ENCODE data around the gene STRAP.

Gene STRAP

DNA sequence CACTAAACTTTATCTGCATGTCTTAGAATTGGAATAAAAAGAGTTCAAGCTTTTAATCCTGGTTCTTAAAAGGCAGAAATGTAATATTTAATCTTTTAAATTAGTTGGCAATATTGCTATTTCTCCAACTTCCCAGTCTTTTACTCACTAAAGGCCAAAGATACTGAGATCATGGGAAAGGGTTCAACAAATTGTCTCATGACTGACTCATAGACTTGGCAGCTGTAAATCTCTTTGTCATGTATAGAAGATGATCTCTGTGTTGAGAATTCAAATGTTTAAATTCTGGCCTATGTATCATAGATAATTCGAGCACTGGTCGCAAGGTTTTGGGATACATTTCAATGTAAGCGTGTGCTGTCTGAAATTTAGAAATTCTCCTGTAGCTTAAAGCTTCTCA, 40.1 kb upstream of the STRAP start:
- no peak overlapping the region for H3K27ac ChIP-seq (ENCODE audit: extremely low read depth, low read depth, low read length)
- H3K9me3 ChIP-seq (ENCODE audit: control insufficient read depth, insufficient read depth, low read depth, low read length), result no peaks in the 10 kb centered on the region
- no peaks in the 10 kb centered on the region for H3K36me3 ChIP-seq (ENCODE audit: control insufficient read depth in 2 of 2, insufficient read depth in 1 of 2, low read length in 2 of 2)
- ChIA-PET POLR2A (no interaction called here), CTCF (interaction anchor here (0.8 kb wide), 1 partner anchor 573 kb away, joined by 3 read pairs; no protein-coding TSS in a partner anchor)
- TF ChIP-seq ZNF544 (tag by site-specific recombination; IDR thresholded peaks at IDR 0.05) (no peak), ZNF747 (tag by site-specific recombination; IDR thresholded peaks at IDR 0.05) (no peak), OSR2 (tag by site-specific recombination; IDR thresholded peaks at IDR 0.05) (no peak), SP2 (tag by site-specific recombination; IDR thresholded peaks at IDR 0.05) (no peak), ZNF701 (tag by site-specific recombination; IDR thresholded peaks at IDR 0.05) (no peak), ZFP37 (tag by site-specific recombination; IDR thresholded peaks at IDR 0.05) (no peak), ZNF114 (tag by site-specific recombination; IDR thresholded peaks at IDR 0.05) (no peak), ZNF558 (tag by site-specific recombination; IDR thresholded peaks at IDR 0.05) (no peak), ZNF677 (tag by site-specific recombination; IDR thresholded peaks at IDR 0.05) (no peak), ZNF473 (tag by site-specific recombination; IDR thresholded peaks at IDR 0.05) (no peak)
- TF ChIP-seq, protein P1, sequence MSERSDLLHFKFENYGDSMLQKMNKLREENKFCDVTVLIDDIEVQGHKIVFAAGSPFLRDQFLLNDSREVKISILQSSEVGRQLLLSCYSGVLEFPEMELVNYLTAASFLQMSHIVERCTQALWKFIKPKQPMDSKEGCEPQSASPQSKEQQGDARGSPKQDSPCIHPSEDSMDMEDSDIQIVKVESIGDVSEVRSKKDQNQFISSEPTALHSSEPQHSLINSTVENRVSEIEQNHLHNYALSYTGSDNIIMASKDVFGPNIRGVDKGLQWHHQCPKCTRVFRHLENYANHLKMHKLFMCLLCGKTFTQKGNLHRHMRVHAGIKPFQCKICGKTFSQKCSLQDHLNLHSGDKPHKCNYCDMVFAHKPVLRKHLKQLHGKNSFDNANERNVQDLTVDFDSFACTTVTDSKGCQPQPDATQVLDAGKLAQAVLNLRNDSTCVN (tag by site-specific recombination; optimal IDR thresholded peaks at IDR 0.05), result no peak
- H3K4me3 ChIP-seq (ENCODE audit: low read depth, low read length), result no peak overlapping the region
- no peaks in the 10 kb centered on the region for H3K4me1 ChIP-seq (ENCODE audit: control insufficient read depth, insufficient read depth, low read length)

DNA sequence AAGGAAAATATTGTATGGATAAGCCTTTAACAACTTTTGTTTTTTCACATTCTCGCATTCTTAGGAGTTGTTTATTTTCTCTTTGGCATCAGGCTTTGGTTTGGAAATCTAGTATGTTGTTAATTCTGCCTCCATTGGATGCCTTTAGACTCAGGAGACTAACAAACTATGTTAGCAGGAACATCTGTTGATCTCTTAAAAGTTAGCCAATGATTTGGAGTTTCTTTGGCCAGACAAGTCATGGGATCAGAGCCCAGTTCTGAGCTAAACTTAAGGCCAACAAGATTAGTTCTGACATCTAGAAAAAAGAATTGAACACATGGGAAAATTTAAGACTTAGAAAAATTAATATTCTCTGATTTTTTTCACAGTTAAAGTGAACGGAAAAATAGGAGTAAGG, 35.3 kb upstream of the STRAP start:
- Histone ChIP-seq H3K9me3 (ENCODE audit: control insufficient read depth, insufficient read depth, low read depth, low read length) (no peaks in the 10 kb centered on the region), H3K4me1 (ENCODE audit: control insufficient read depth, insufficient read depth, low read length) (no peaks in the 10 kb centered on the region), H3K36me3 (ENCODE audit: control insufficient read depth in 2 of 2, insufficient read depth in 1 of 2, low read length in 2 of 2) (no peaks in the 10 kb centered on the region), H3K27ac (ENCODE audit: extremely low read depth, low read depth, low read length) (no peak overlapping the region), H3K4me3 (ENCODE audit: low read depth, low read length) (no peak overlapping the region)
- ChIA-PET CTCF (interaction anchor here (0.6 to 3.6 kb wide), 5 partner anchors 20 to 314 kb away, joined by 3 to 13 read pairs (median 4); partner anchors contain the start of gene DERA), POLR2A (no interaction called here)
- no peak for TF ChIP-seq ZBTB21 (tag by site-specific recombination; IDR thresholded peaks at IDR 0.05)
- TF ChIP-seq, protein P2, sequence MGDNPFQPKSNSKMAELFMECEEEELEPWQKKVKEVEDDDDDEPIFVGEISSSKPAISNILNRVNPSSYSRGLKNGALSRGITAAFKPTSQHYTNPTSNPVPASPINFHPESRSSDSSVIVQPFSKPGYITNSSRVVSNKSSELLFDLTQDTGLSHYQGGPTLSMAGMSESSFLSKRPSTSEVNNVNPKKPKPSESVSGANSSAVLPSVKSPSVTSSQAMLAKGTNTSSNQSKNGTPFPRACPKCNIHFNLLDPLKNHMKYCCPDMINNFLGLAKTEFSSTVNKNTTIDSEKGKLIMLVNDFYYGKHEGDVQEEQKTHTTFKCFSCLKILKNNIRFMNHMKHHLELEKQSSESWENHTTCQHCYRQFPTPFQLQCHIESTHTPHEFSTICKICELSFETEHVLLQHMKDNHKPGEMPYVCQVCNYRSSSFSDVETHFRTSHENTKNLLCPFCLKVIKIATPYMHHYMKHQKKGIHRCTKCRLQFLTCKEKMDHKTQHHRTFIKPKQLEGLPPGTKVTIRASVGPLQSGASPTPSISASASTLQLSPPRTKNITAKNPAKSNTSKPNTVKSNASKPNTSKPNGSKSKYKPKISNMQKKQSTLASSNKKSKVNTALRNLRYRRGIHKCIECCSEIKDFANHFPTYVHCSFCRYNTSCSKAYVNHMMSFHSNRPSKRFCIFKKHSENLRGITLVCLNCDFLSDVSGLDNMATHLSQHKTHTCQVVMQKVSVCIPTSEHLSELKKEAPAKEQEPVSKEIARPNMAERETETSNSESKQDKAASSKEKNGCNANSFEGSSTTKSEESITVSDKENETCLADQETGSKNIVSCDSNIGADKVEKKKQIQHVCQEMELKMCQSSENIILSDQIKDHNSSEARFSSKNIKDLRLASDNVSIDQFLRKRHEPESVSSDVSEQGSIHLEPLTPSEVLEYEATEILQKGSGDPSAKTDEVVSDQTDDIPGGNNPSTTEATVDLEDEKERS (tag by site-specific recombination; IDR thresholded peaks at IDR 0.05), result no peak
- no peak for TF ChIP-seq SETDB1 (IDR thresholded peaks at IDR 0.05; ENCODE audit: insufficient read length, low read length)
- TF ChIP-seq ZNF23 (tag by site-specific recombination; IDR thresholded peaks at IDR 0.05; ENCODE audit: borderline replicate concordance), result no peak
- no peak for TF ChIP-seq HOXC10 (CRISPR knock-in tag; IDR thresholded peaks at IDR 0.05)
- no peak for TF ChIP-seq SP7 (tag by site-specific recombination; IDR thresholded peaks at IDR 0.05)
- TF ChIP-seq ZNF837 (tag by site-specific recombination; IDR thresholded peaks at IDR 0.05), result no peak
- no peak for TF ChIP-seq ZNF155 (tag by site-specific recombination; IDR thresholded peaks at IDR 0.05)
- TF ChIP-seq ZNF157 (tag by site-specific recombination; IDR thresholded peaks at IDR 0.05), result no peak
- TF ChIP-seq, protein P3, sequence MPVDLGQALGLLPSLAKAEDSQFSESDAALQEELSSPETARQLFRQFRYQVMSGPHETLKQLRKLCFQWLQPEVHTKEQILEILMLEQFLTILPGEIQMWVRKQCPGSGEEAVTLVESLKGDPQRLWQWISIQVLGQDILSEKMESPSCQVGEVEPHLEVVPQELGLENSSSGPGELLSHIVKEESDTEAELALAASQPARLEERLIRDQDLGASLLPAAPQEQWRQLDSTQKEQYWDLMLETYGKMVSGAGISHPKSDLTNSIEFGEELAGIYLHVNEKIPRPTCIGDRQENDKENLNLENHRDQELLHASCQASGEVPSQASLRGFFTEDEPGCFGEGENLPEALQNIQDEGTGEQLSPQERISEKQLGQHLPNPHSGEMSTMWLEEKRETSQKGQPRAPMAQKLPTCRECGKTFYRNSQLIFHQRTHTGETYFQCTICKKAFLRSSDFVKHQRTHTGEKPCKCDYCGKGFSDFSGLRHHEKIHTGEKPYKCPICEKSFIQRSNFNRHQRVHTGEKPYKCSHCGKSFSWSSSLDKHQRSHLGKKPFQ (tag by site-specific recombination; IDR thresholded peaks at IDR 0.05), result no peak
- no peak for TF ChIP-seq ZNF132 (tag by site-specific recombination; IDR thresholded peaks at IDR 0.05; ENCODE audit: borderline replicate concordance)
